NCI-H1694 (cell line): ENCODE measurements around the gene RSPH9.

Experiments used
- DNase-seq: peaks from one replicate; lab custom pipeline; 2025; lab: John Stamatoyannopoulos, UW

RSPH9 gene

GRCh38 chr6:43710576-43710975 lies 65.7 kb downstream of the RSPH9 start:
- no peak for DNase-seq

GRCh38 chr6:43712579-43712978 lies 67.7 kb downstream of the RSPH9 start:
- no peak for DNase-seq

GRCh38 chr6:43713643-43714310 lies 68.9 kb downstream of the RSPH9 start:
- DNase-seq, result no peak

- no peak for DNase-seq
Observed at GRCh38 chr6:43714311-43715055, 69.6 kb downstream of the RSPH9 start.

GRCh38 chr6:43715056-43715788 lies 70.4 kb downstream of the RSPH9 start:
- no peak for DNase-seq

GRCh38 chr6:43716099-43716498 lies 71.3 kb downstream of the RSPH9 start:
- DNase-seq, result no peak

- DNase-seq, result no peak
Observed at GRCh38 chr6:43717389-43717788, 72.6 kb downstream of the RSPH9 start.

- DNase-seq, result no peak
Observed at GRCh38 chr6:43717822-43718221, 73.0 kb downstream of the RSPH9 start.

GRCh38 chr6:43718387-43719105 lies 73.7 kb downstream of the RSPH9 start:
- DNase-seq, result no peak

- DNase-seq, result no peak
Observed at GRCh38 chr6:43719511-43719910, 74.7 kb downstream of the RSPH9 start.

GRCh38 chr6:43720999-43721398 lies 76.2 kb downstream of the RSPH9 start:
- DNase-seq, result no peak
